Thyroid gland (tissue), 4 donors: ENCODE results near the gene PCDHA1.

ENCODE experiments used
- CTCF ChIP-seq, 6 experiments: fragments of 200-600 bp in 3 of 6; fragments of 450-650 bp in 3 of 6; sonication (generic) in 3 of 6; IDR thresholded peaks; one replicate each; pipeline ENCODE4 v1.5.1; 2016 to 2019; ENCODE audit warnings: antibody characterized with exemption in 6 of 6, mild to moderate bottlenecking in 2 of 6, inconsistent platforms in 1 of 6, moderate library complexity in 1 of 6
- POLR2A ChIP-seq, 2 donors: fragments of 450-650 bp; IDR thresholded peaks; one replicate each; pipeline ENCODE4 v1.6.1; 2017; ENCODE audit warnings: antibody characterized with exemption in 2 of 2, mild to moderate bottlenecking in 2 of 2, moderate library complexity in 1 of 2

- no peak for TF ChIP-seq POLR2A (IDR thresholded peaks at IDR 0.05)
- no peak for TF ChIP-seq CTCF (IDR thresholded peaks at IDR 0.05)
These were observed 16.9 kb downstream of the PCDHA1 start for GRCh38 chr5:140802781-140803271.
